K562 (cell line): Measurements from ENCODE around the gene FBXW7. TPM values are rescaled to one million over a fixed set of nuclear protein-coding genes. Genes with fewer than 3 reads are reported as not detected.

Experiments
- ATAC-seq: fragments of 200-7000 bp; cut with Tn5 transposase; 3 replicates; pipeline ENCODE4 v1.9.1; 2020; ENCODE audit warnings: moderate library complexity
- BruUV-seq: library from RNA; stranded (reverse); fragments of 400-500 nt; replicated peaks from 2 replicates; lab custom pipeline; 2021; lab: Mats Ljungman, UMichigan
- CTCF ChIA-PET: fragments of 300-600 bp; formaldehyde crosslinking; extraction: SDS; loops from one replicate; lab custom pipeline; 2021; ENCODE audit warnings: low intra/inter-chr PET ratio; lab: Yijun Ruan, JAX
- POLR2A ChIA-PET: fragments of 300-600, 350-650 bp; sonication (Branson Sonifier 250); formaldehyde crosslinking; extraction: SDS; loops from one replicate; lab custom pipeline; 2021; ENCODE audit warnings: antibody characterized with exemption, inconsistent platforms; lab: Yijun Ruan, JAX
- DNase-seq, 4 experiments: peaks; one replicate each; pipeline versions ENCODE4 v3.0.0 to v3.0.0-alpha.2; 2011 to 2018; ENCODE audit warnings: low spot score in 3 of 4, mixed read lengths in 3 of 4; ENCODE audit errors: extremely low read depth in 1 of 4
- FAIRE-seq: peaks from 2 replicates; lab custom pipeline; 2011; peaks lifted over from hg19 to GRCh38; lab: Jason Lieb, UNC
- H2AFZ ChIP-seq: 2 replicates; pipeline ENCODE4 v1.6.0; 2011; ENCODE audit warnings: low read depth, low read length, control low read depth, inconsistent platforms
- H3K27ac ChIP-seq: fragments of 200-600 bp; 3 replicates; pipeline ENCODE4 v1.8.0; 2011; ENCODE audit warnings: low read depth, mild to moderate bottlenecking, control low read depth, inconsistent platforms, low read length, moderate library complexity, mixed read lengths; ENCODE audit errors: extremely low read depth
- H3K27me3 ChIP-seq, 2 experiments: fragments of 300-600 bp in 1 of 2; 2 replicates in 1 of 2; 3 replicates in 1 of 2; pipeline versions ENCODE4 v1.6.0 to v1.8.0; 2011; ENCODE audit warnings: inconsistent platforms in 2 of 2, low read length in 2 of 2, mild to moderate bottlenecking in 1 of 2, mixed read lengths in 1 of 2, moderate library complexity in 1 of 2; ENCODE audit not compliant: control insufficient read depth in 2 of 2, insufficient read depth in 2 of 2
- H3K36me3 ChIP-seq: fragments of 300-600 bp; 3 replicates; pipeline ENCODE4 v1.8.0; 2011; ENCODE audit warnings: mild to moderate bottlenecking, low read length, inconsistent platforms; ENCODE audit not compliant: control insufficient read depth, insufficient read depth
- H3K4me1 ChIP-seq, 2 experiments: fragments of 200-600 bp in 1 of 2; replicated peaks in 1 of 2; 2 replicates in 1 of 2; 3 replicates in 1 of 2; pipeline versions ENCODE4 v1.5.1 to v1.8.0; 2011; ENCODE audit warnings: inconsistent platforms in 2 of 2, low read length in 2 of 2, mild to moderate bottlenecking in 1 of 2, mixed read lengths in 1 of 2, moderate library complexity in 1 of 2; ENCODE audit not compliant: control insufficient read depth in 2 of 2, insufficient read depth in 2 of 2
- H3K4me2 ChIP-seq: 2 replicates; pipeline ENCODE4 v1.6.1; 2011; ENCODE audit warnings: low read length, control low read depth, inconsistent platforms, mixed read lengths; ENCODE audit not compliant: insufficient read depth
- H3K4me3 ChIP-seq: fragments of 200-600 bp; sonication (generic), shearing (Covaris generic); 2 replicates; pipeline ENCODE4 v1.5.1; 2016; ENCODE audit warnings: control low read depth, inconsistent platforms
- H3K79me2 ChIP-seq: fragments of 200-600 bp; 3 replicates; pipeline ENCODE4 v1.8.0; 2011; ENCODE audit warnings: low read length, inconsistent platforms; ENCODE audit not compliant: control insufficient read depth, insufficient read depth
- H3K9ac ChIP-seq, 2 experiments: 2 replicates each; pipeline versions ENCODE4 v1.6.0 to v1.6.1; 2011; ENCODE audit warnings: low read depth in 2 of 2, low read length in 2 of 2, control low read depth in 1 of 2, inconsistent platforms in 1 of 2, mild to moderate bottlenecking in 1 of 2, mixed read lengths in 1 of 2; ENCODE audit not compliant: insufficient read depth in 1 of 2
- H3K9me1 ChIP-seq: one replicate; pipeline ENCODE4 v1.6.0; 2011; ENCODE audit warnings: inconsistent platforms, mild to moderate bottlenecking, low read length, moderate library complexity; ENCODE audit not compliant: control insufficient read depth, insufficient read depth
- H3K9me3 ChIP-seq: replicated peaks from 2 replicates; pipeline ENCODE4 v1.5.1; 2011; ENCODE audit warnings: low read depth, low read length, inconsistent platforms; ENCODE audit not compliant: control insufficient read depth, insufficient read depth
- H4K20me1 ChIP-seq: replicated peaks from 2 replicates; pipeline ENCODE4 v1.6.1; 2011; ENCODE audit warnings: low read length, inconsistent platforms, mixed read lengths; ENCODE audit not compliant: control insufficient read depth, insufficient read depth
- CCAR2 ChIP-seq: fragments of 200-400 bp; formaldehyde crosslinking; IDR thresholded peaks from 2 replicates; pipeline ENCODE4 v1.6.1; 2017; ENCODE audit warnings: mild to moderate bottlenecking, low read depth, low read length
- HDAC2 ChIP-seq: fragments of 450-650 bp; IDR thresholded peaks from 2 replicates; pipeline ENCODE4 v1.6.1; 2016; ENCODE audit warnings: mild to moderate bottlenecking
- KLF13 ChIP-seq: fragments of 450-650 bp; IDR thresholded peaks from 2 replicates; pipeline ENCODE4 v1.6.1; 2016; ENCODE audit warnings: missing genetic modification characterization, low read depth, mild to moderate bottlenecking, missing compliant biosample characterization, moderate library complexity, borderline replicate concordance
- NR2C2 ChIP-seq, 2 experiments: fragments of 200-800 bp in 1 of 2; sonication (Bioruptor generic) in 1 of 2; sonication (generic) in 1 of 2; formaldehyde crosslinking in 1 of 2; IDR thresholded peaks; 2 replicates each; pipeline versions ENCODE4 v1.6.1 to v1.8.0; 2016 to 2022; ENCODE audit warnings: mild to moderate bottlenecking in 1 of 2, missing compliant biosample characterization in 1 of 2, missing genetic modification characterization in 1 of 2, missing genetic modification reagents in 1 of 2
- PBX2 ChIP-seq, 2 experiments: IDR thresholded peaks in 1 of 2; conservative IDR thresholded peaks in 1 of 2; 2 replicates each; pipeline ENCODE4 v1.6.1; 2016; ENCODE audit warnings: low read depth in 2 of 2, mild to moderate bottlenecking in 1 of 2, missing compliant biosample characterization in 1 of 2, missing genetic modification characterization in 1 of 2, moderate library complexity in 1 of 2
- SLC30A9 ChIP-seq: fragments of 250-450 bp; sonication (Bioruptor Pico); IDR thresholded peaks from 2 replicates; pipeline ENCODE4 v1.8.0; 2022; ENCODE audit warnings: mild to moderate bottlenecking, moderate library complexity
- ZNF124 ChIP-seq: sonication (generic); formaldehyde crosslinking; IDR thresholded peaks from 2 replicates; pipeline ENCODE4 v1.8.1; 2022; ENCODE audit warnings: missing genetic modification reagents
- ZNF143 ChIP-seq: sonication (generic); formaldehyde crosslinking; IDR thresholded peaks from 2 replicates; pipeline ENCODE4 v1.9.0; 2022; ENCODE audit warnings: mild to moderate bottlenecking, missing genetic modification reagents
- ZNF232 ChIP-seq: sonication (generic); formaldehyde crosslinking; IDR thresholded peaks from 2 replicates; pipeline ENCODE4 v1.8.0; 2022; ENCODE audit warnings: mild to moderate bottlenecking, missing genetic modification reagents
- ZNF311 ChIP-seq: fragments of 250-450 bp; sonication (Bioruptor Pico); IDR thresholded peaks from 2 replicates; pipeline ENCODE4 v1.4.0; 2020; ENCODE audit warnings: mild to moderate bottlenecking, moderate library complexity
- ZNF436 ChIP-seq: fragments of 250-450, 450-650 bp; sonication (Bioruptor Pico); formaldehyde crosslinking; IDR thresholded peaks from 2 replicates; pipeline ENCODE4 v1.7.0; 2020; ENCODE audit warnings: mild to moderate bottlenecking
- ZNF707 ChIP-seq: fragments of 250-450 bp; sonication (Bioruptor Pico); conservative IDR thresholded peaks from 2 replicates; pipeline ENCODE4 v1.8.0; 2022; ENCODE audit warnings: inconsistent platforms, mild to moderate bottlenecking, moderate library complexity
- WGBS: fragments of 100-300 bp; shearing (Covaris generic); methylation state at CpG from one replicate; pipeline ENCODE4 v1.1.6; 2016; ENCODE audit warnings: low coverage, mixed read lengths; ENCODE audit not compliant: insufficient coverage; ENCODE audit errors: missing lambda C conversion rate; 5-methylcytosine and 5-hydroxymethylcytosine counted together
- in situ Hi-C: fragments of 300-500 bp; cut with MboI; formaldehyde crosslinking; loops from 4 replicates; pipeline ENCODE4 v1.15.0; 2018; ENCODE audit warnings: inconsistent platforms, mixed read lengths
- intact Hi-C: fragments of 100-400 bp; cut with micrococcal nuclease; formaldehyde crosslinking; loops from 2 replicates; pipeline ENCODE4 v1.14.2; 2022
- polyA plus RNA-seq, 8 experiments: library from polyadenylated mRNA; depleted of rRNA in 4 of 8; stranded (reverse) in 5 of 8; unstranded in 3 of 8; fragments of >200 nt; fragmentation: Nextera tagmentation in 2 of 8; fragmentation: Illumina TruSeq in 1 of 8; extraction: Ambion mirVana in 2 of 8; extraction: Trizol in 1 of 8; gene quantifications; 2 replicates each; pipeline versions ENCODE4 v1.2.1 to v1.2.3, GENCODE V29; 2011 to 2014; ENCODE audit warnings: inconsistent platforms in 1 of 8, missing spikeins in 1 of 8
- total RNA-seq, 7 experiments: library from RNA; depleted of rRNA in 6 of 7; stranded (reverse); fragments of >200 nt in 6 of 7; fragmentation: Illumina TruSeq in 2 of 7; extraction: Trizol in 2 of 7; gene quantifications; 2 replicates each; pipeline versions ENCODE4 v1.2.1 to v1.2.3, GENCODE V29; 2011 to 2021; ENCODE audit warnings: low replicate concordance in 1 of 7

FBXW7 gene
- total and polyA plus RNA-seq, 9 of the 15 experiments (the other 6 are each of a cell fraction or from before 2014, with no cell fraction given), result 6.8 to 44.2 (median 16.4) TPM

GRCh38 chr4:152346526-152346925 is 189.4 kb downstream of the FBXW7 start:
- peaks cover 4% of the 10 kb centered on the region; the same call in 1 of the 3 replicates for H3K36me3 ChIP-seq
- no peak for FAIRE-seq
- no peak for TF ChIP-seq KLF13
- no peak for TF ChIP-seq SLC30A9 (CRISPR knock-in tag)
- no peak for TF ChIP-seq CCAR2
- TF ChIP-seq, all 486 proteins: peak for 0
- ATAC-seq (no peak), DNase-seq (no peak)
- Histone ChIP-seq H3K4me3 (no peak overlapping the region), H3K4me1 (no peaks in the 10 kb centered on the region), H4K20me1 (no peaks in the 10 kb centered on the region), H3K27me3 (no peaks in the 10 kb centered on the region), H2AFZ (no peak overlapping the region), H3K27ac (no peak overlapping the region), H3K9me1 (no peaks in the 10 kb centered on the region), H3K4me2 (no peak overlapping the region), H3K79me2 (no peaks in the 10 kb centered on the region), H3K9ac (no peak overlapping the region), H3K9me3 (no peaks in the 10 kb centered on the region)
- intact Hi-C loops (no loop called here), in situ Hi-C loops (no loop called here)
- BruUV-seq, result no TSS peak
- ChIA-PET CTCF (no interaction called here), POLR2A (no interaction called here)
- WGBS, result 100% methylated on average over 2 of the region's 2 CpGs

- no peaks in the 10 kb centered on the region for H3K9me3 ChIP-seq
- no peak overlapping the region for H3K9ac ChIP-seq
- ChIA-PET POLR2A (no interaction called here), CTCF (no interaction called here)
- H4K20me1 ChIP-seq, result no peaks in the 10 kb centered on the region
- no peaks in the 10 kb centered on the region for H3K9me1 ChIP-seq
- H3K27me3 ChIP-seq, result no peaks in the 10 kb centered on the region
- no TSS peak for BruUV-seq
- no peak overlapping the region for H3K4me3 ChIP-seq
- H3K4me2 ChIP-seq, result no peak overlapping the region
- H3K4me1 ChIP-seq, result no peaks in the 10 kb centered on the region
- H3K27ac ChIP-seq, result no peak overlapping the region
- DNase-seq (no peak), ATAC-seq (no peak), FAIRE-seq (no peak)
- intact Hi-C loops (no loop called here), in situ Hi-C loops (no loop called here)
- H3K79me2 ChIP-seq, result no peaks in the 10 kb centered on the region
- peaks cover 4% of the 10 kb centered on the region; the same call in 1 of the 3 replicates for H3K36me3 ChIP-seq
- H2AFZ ChIP-seq, result no peak overlapping the region
- TF ChIP-seq ZNF232 (no peak), PBX2 (CRISPR knock-in tag; IDR thresholded peaks at IDR 0.05; ENCODE audit: low read depth) (no peak), PBX2 (tag; conservative IDR thresholded peaks at IDR 0.05; ENCODE audit: low read depth) (no peak), ZNF436 (no peak), NR2C2 (CRISPR knock-in tag; IDR thresholded peaks at IDR 0.05) (no peak), NR2C2 (tag; IDR thresholded peaks at IDR 0.05) (no peak), ZNF143 (CRISPR knock-in tag) (no peak), HDAC2 (no peak), ZNF707 (CRISPR knock-in tag) (no peak), ZNF124 (CRISPR knock-in tag) (no peak), ZNF311 (no peak)
These were observed 191.9 kb downstream of the FBXW7 start for GRCh38 chr4:152344001-152344400.
